Suprapubic skin (tissue), 4 donors: Measurements from ENCODE around the gene GBGT1. TPM values are rescaled to one million over a fixed set of nuclear protein-coding genes. Genes with fewer than 3 reads are reported as not detected.

ENCODE experiments used
- DNase-seq, 2 donors: peaks; one replicate each; pipeline ENCODE4 v3.0.0-alpha.2; 2019; ENCODE audit warnings: low spot score in 2 of 2
- H3K27ac ChIP-seq: fragments of 200-600 bp; sonication (generic); one replicate; pipeline ENCODE4 v1.5.1; 2019
- H3K27me3 ChIP-seq: fragments of 200-600 bp; sonication (generic); one replicate; pipeline ENCODE4 v1.5.1; 2019
- H3K36me3 ChIP-seq: fragments of 200-600 bp; sonication (generic); one replicate; pipeline ENCODE4 v1.5.1; 2019
- H3K4me1 ChIP-seq: fragments of 200-600 bp; sonication (generic); one replicate; pipeline ENCODE4 v1.5.1; 2019
- H3K4me3 ChIP-seq: fragments of 200-600 bp; sonication (generic); one replicate; pipeline ENCODE4 v1.5.1; 2019; ENCODE audit warnings: mild to moderate bottlenecking
- H3K9me3 ChIP-seq: fragments of 200-600 bp; sonication (generic); one replicate; pipeline ENCODE4 v1.5.1; 2019
- EP300 ChIP-seq: sonication (generic); formaldehyde crosslinking; IDR thresholded peaks from one replicate; pipeline ENCODE4 v1.6.1; 2017; ENCODE audit warnings: antibody characterized with exemption
- POLR2A ChIP-seq, 2 donors: fragments of 450-650 bp; IDR thresholded peaks; one replicate each; pipeline ENCODE4 v1.6.1; 2017; ENCODE audit warnings: antibody characterized with exemption in 2 of 2, mild to moderate bottlenecking in 2 of 2, moderate library complexity in 2 of 2
- POLR2AphosphoS5 ChIP-seq, 3 donors: sonication (generic); formaldehyde crosslinking; IDR thresholded peaks; one replicate each; pipeline ENCODE4 v1.6.1; 2017; ENCODE audit warnings: antibody characterized with exemption in 3 of 3
- WGBS: methylation state at CpG from one replicate; pipeline ENCODE4 v1.1.5; 2018; 5-methylcytosine and 5-hydroxymethylcytosine counted together
- total RNA-seq, 4 donors: library from RNA; depleted of rRNA; stranded (reverse); fragments of >200 nt; gene quantifications; one replicate each; pipeline ENCODE4 v1.1.0, GENCODE V29; 2016
- TF ChIP-seq, protein P1 (sequence below), 2 donors: fragments of 200-600 bp in 1 of 2; fragments of 450-650 bp in 1 of 2; sonication (generic) in 1 of 2; IDR thresholded peaks; one replicate each; pipeline ENCODE4 v1.5.1; 2016 to 2019; ENCODE audit warnings: antibody characterized with exemption in 2 of 2, mild to moderate bottlenecking in 1 of 2, moderate library complexity in 1 of 2

GBGT1 gene
- total RNA-seq, 4 donors from 2014 or later = 2.6 to 14.6 (median 5.8) TPM

DNA sequence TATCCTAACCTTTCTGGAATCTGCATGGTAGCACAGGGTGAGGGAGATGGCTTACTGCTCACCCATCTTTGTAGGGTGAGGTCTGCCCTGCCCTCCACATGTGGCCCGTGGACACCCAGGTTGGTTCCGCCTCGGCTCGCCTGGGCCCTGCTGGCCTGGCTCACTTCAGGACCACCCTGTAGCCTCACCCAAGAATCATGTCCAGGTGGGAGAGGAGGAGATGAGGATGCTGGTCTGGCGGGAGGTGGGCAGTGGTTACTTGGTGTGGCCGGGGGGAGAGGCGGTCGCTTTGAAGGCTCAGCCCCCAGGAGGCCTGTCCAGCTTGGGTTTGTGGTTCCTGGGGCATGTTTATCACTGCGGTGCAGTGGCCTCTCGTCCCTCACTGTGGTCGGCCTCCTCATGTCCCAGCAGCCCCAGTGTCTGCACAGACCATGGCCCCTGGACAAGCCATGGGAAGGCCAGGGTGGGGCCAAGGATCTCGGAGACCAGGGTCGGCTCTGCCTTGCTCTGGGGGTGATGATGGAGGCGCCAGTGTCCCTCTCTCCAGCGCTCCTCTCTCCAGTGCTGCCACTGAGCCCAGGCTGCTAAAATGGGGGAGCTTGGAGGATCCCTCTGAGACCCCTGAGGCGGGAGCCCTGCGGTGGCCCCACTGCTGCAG lies 40.8 kb upstream of the GBGT1 start:
- Histone ChIP-seq H3K4me3 (no peak overlapping the region), H3K27me3 (peaks cover 18% of the 10 kb centered on the region), H3K4me1 (no peaks in the 10 kb centered on the region), H3K27ac (no peak overlapping the region), H3K36me3 (no peaks in the 10 kb centered on the region), H3K9me3 (no peaks in the 10 kb centered on the region)
- TF ChIP-seq POLR2AphosphoS5 (IDR thresholded peaks at IDR 0.05) = no peak
- no peak for TF ChIP-seq POLR2A (IDR thresholded peaks at IDR 0.05)
- no peak for TF ChIP-seq EP300
- TF ChIP-seq, protein P1, sequence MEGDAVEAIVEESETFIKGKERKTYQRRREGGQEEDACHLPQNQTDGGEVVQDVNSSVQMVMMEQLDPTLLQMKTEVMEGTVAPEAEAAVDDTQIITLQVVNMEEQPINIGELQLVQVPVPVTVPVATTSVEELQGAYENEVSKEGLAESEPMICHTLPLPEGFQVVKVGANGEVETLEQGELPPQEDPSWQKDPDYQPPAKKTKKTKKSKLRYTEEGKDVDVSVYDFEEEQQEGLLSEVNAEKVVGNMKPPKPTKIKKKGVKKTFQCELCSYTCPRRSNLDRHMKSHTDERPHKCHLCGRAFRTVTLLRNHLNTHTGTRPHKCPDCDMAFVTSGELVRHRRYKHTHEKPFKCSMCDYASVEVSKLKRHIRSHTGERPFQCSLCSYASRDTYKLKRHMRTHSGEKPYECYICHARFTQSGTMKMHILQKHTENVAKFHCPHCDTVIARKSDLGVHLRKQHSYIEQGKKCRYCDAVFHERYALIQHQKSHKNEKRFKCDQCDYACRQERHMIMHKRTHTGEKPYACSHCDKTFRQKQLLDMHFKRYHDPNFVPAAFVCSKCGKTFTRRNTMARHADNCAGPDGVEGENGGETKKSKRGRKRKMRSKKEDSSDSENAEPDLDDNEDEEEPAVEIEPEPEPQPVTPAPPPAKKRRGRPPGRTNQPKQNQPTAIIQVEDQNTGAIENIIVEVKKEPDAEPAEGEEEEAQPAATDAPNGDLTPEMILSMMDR (IDR thresholded peaks at IDR 0.05) = no peak
- 88% methylated on average over 4 of the region's 17 CpGs for WGBS
- no peak for DNase-seq

DNA sequence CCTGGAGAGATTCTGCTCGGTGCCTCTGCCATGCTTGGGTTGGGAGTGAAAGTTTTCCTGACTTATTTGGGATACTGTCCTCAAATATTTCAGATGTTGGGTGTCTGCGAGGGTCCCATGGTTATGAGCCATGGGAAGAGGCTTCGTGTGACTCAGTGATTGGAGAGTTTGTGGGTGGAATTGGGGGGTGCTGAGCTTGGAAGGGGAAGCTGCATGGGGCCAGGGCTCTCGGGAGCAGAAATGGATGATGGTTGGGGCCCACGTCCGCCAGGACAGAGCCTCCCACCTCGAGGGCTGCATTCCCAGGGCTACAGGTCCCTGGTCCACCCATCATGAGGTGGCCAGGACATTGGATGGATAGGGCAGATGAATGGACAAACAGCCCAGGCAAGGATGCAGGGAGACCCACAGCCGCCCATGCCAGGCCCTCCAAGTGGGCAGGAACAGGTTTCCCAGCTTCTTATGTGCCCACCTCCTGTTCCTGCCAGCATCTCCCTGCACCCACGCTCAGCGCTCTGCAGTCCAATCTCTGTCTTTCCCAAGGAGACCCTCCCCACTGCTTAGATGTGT lies 39.9 kb upstream of the GBGT1 start:
- H3K27me3 ChIP-seq = peaks cover 18% of the 10 kb centered on the region
- no peak for TF ChIP-seq POLR2A (IDR thresholded peaks at IDR 0.05)
- no peak for TF ChIP-seq POLR2AphosphoS5 (IDR thresholded peaks at IDR 0.05)
- no peak for TF ChIP-seq EP300
- TF ChIP-seq, protein P1 (IDR thresholded peaks at IDR 0.05) = no peak
- WGBS = 80% methylated on average over 10 of the region's 10 CpGs
- no peak overlapping the region for H3K27ac ChIP-seq
- DNase-seq = peak in 1 of 2 donors; percentile 65
- H3K4me1 ChIP-seq = no peaks in the 10 kb centered on the region
- H3K9me3 ChIP-seq = no peaks in the 10 kb centered on the region
- H3K36me3 ChIP-seq = no peaks in the 10 kb centered on the region
- H3K4me3 ChIP-seq = no peak overlapping the region

DNA sequence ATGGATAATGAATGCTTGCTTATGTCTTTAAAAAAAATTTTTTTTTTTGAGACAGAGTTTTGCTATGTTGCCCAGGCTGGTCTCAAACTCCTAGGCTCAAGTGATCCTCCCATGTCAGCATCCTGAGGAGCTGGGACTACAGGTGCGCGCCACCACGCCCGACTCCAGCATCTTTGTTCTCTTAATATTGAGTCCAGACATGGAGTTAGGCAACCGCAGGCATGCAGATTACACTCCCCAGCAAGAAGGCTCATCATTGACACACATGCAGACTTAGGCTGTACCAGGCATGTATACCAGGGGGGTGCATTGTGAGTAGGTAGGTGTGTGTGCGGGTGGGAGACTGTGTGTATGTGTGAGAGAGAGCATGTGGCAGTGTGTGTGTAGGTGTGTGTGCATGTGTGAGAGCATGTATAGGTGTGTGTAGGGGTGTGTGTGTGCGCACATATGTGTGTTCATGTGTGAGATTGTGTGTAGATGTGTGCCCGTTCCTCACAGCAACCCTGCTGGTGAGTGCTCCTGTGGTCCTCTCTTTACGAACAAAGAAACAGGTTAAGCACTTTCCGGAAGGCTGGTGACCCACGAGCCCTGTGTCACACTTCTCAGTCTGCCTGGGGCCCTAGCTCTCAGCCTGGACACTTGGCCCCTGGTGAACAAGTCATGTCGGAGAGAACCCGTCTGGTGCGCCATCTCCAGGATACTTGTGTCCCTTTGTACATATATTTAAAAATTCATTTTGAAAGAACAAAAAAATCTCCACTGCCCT lies 39.2 kb upstream of the GBGT1 start:
- Histone ChIP-seq H3K27me3 (peaks cover 18% of the 10 kb centered on the region), H3K4me3 (no peak overlapping the region), H3K27ac (no peak overlapping the region), H3K36me3 (no peaks in the 10 kb centered on the region), H3K9me3 (no peaks in the 10 kb centered on the region), H3K4me1 (no peaks in the 10 kb centered on the region)
- TF ChIP-seq, protein P1 (IDR thresholded peaks at IDR 0.05) = no peak
- TF ChIP-seq POLR2A (IDR thresholded peaks at IDR 0.05) (no peak), POLR2AphosphoS5 (IDR thresholded peaks at IDR 0.05) (no peak), EP300 (no peak)
- WGBS = 92% methylated on average over 14 of the region's 14 CpGs
- DNase-seq = peak in 1 of 2 donors; percentile 55

DNA sequence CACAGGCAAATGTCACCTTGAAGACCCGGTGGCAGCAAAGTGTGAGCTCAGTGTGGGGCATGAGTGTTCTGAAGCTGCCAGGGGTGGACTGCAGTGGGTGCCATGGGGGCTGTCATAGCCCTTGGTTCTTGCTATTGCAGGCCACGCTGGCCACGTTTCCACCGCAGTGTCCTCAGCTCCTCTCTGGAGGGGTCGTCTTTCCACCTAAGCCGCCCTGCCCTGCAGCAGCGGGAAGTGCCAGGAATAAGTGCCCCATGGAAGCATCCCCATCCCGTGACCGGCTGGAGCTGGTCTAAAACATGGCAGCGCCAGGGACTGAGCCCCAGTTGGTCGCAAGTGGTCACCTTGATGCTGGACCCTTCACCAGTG lies 38.4 kb upstream of the GBGT1 start:
- Histone ChIP-seq H3K27ac (no peak overlapping the region), H3K4me3 (no peak overlapping the region), H3K36me3 (no peaks in the 10 kb centered on the region), H3K27me3 (peaks cover 16% of the 10 kb centered on the region), H3K4me1 (no peaks in the 10 kb centered on the region), H3K9me3 (no peaks in the 10 kb centered on the region)
- TF ChIP-seq, protein P1 (IDR thresholded peaks at IDR 0.05) = no peak
- TF ChIP-seq POLR2A (IDR thresholded peaks at IDR 0.05) (no peak), POLR2AphosphoS5 (IDR thresholded peaks at IDR 0.05) (no peak), EP300 (no peak)
- WGBS = 84% methylated on average over 6 of the region's 11 CpGs
- no peak for DNase-seq
